ENCODE measurements around the gene DAO. TPM values are rescaled to one million over a fixed set of nuclear protein-coding genes. Genes with fewer than 3 reads are reported as not detected.
A peak's percentile ranks its signal among the peaks of the same experiment; 100 is the strongest.

The DAO gene
- total RNA-seq, 4 donors from 2014 or later = 2.5 TPM; not detected in 3

- Histone ChIP-seq H3K36me3 (peaks cover 0 to 23% of the 10 kb centered on the region in 2 donors), H3K4me1 (peaks cover 0 to 99% (median 19%) of the 10 kb centered on the region in 3 donors), H3K4me3 (no peak overlapping the region), H3K9me3 (no peaks in the 10 kb centered on the region), H3K27ac (peak overlapping the region in 3 of 4 donors; percentile 35 to 96 (median 58)), H3K27me3 (no peaks in the 10 kb centered on the region)
- ATAC-seq = peak; percentile 12
- TF ChIP-seq POLR2AphosphoS5 (IDR thresholded peaks at IDR 0.05) (no peak), POLR2A (IDR thresholded peaks at IDR 0.05) (no peak), CTCF (IDR thresholded peaks at IDR 0.05) (no peak), EP300 (IDR thresholded peaks at IDR 0.05) (no peak)
- WGBS, 2 donors (ENCODE audit: low coverage in 1 of 2) = 56% methylated on average over 4 to 8 of the region's 9 CpGs
Measured at GRCh38 chr12:108850854-108851573, 28.9 kb upstream of the DAO start.

- peaks cover 0 to 14% of the 10 kb centered on the region in 2 donors for H3K36me3 ChIP-seq
- H3K9me3 ChIP-seq = no peaks in the 10 kb centered on the region
- peak overlapping the region in 1 of 2 donors; percentile 8 for H3K4me3 ChIP-seq
- H3K27ac ChIP-seq = peak overlapping the region; percentile 14 to 98 (median 94)
- 36 to 70% methylated on average over 11 to 16 of the region's 16 CpGs for WGBS, 2 donors (ENCODE audit: low coverage in 1 of 2)
- no peak for ATAC-seq
- no peaks in the 10 kb centered on the region for H3K27me3 ChIP-seq
- TF ChIP-seq CTCF (IDR thresholded peaks at IDR 0.05) = no peak
- no peak for TF ChIP-seq EP300 (IDR thresholded peaks at IDR 0.05)
- TF ChIP-seq POLR2AphosphoS5 (IDR thresholded peaks at IDR 0.05) = peak; percentile 38
- no peak for TF ChIP-seq POLR2A (IDR thresholded peaks at IDR 0.05)
- H3K4me1 ChIP-seq = peaks cover 0 to 91% (median 21%) of the 10 kb centered on the region in 3 donors
Measured at GRCh38 chr12:108852674-108853309, 27.1 kb upstream of the DAO start.

DNA sequence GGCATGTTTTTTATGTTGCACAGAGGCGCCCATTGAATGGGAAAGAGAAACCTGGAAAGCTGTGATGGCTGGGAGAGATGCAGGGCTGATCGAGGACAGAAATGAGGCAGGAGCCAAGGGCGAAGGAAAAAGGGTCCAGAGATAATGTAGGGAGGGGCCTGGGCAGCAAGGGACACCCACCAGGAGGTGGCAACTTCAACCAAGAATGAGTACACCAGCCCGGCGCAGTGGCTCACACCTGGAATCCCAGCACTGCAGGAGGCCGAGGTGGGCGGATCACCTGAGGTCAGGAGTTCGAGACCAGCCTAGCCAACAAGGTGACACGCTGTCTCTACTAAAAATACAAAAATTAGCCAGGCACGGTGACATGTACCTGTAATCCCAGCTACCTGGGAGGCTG is 26.5 kb upstream of the DAO start:
- Histone ChIP-seq H3K27ac (peak overlapping the region; percentile 60 to 98 (median 94)), H3K4me3 (no peak overlapping the region), H3K36me3 (peaks cover 0 to 8% of the 10 kb centered on the region in 2 donors), H3K27me3 (no peaks in the 10 kb centered on the region), H3K9me3 (no peaks in the 10 kb centered on the region), H3K4me1 (peaks cover 0 to 92% (median 24%) of the 10 kb centered on the region in 3 donors)
- 54 to 82% methylated on average over 5 to 7 of the region's 10 CpGs for WGBS, 2 donors (ENCODE audit: low coverage in 1 of 2)
- no peak for TF ChIP-seq POLR2AphosphoS5 (IDR thresholded peaks at IDR 0.05)
- TF ChIP-seq CTCF (IDR thresholded peaks at IDR 0.05) = no peak
- no peak for TF ChIP-seq POLR2A (IDR thresholded peaks at IDR 0.05)
- no peak for TF ChIP-seq EP300 (IDR thresholded peaks at IDR 0.05)
- ATAC-seq = no peak

DNA sequence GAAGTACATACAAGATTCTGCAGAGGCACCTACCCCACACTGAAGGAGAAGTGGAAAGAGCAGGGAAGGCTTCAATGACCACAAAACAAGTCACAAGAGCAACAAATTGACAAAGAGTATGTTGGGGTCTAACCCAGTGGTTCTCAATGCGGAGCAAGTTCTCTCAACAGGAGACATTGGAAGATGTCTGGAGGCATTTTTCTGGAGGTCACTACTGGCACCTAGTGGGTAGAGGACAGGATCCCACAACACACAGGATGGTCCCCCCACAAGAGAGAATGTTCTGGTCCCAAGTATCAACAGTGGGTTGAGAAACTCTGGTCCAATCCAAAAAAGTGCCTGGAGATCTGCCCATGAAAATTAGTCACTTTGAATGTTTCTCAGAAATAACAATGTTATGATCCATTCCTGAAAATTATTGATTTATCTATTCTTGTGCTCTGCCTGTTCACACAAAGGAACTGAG is 25.9 kb upstream of the DAO start:
- no peaks in the 10 kb centered on the region for H3K9me3 ChIP-seq
- peak overlapping the region; percentile 60 to 98 (median 94) for H3K27ac ChIP-seq
- 17 to 42% methylated on average over 1 of the region's 1 CpG for WGBS, 2 donors (ENCODE audit: low coverage in 1 of 2)
- peaks cover 0 to 2% of the 10 kb centered on the region in 2 donors for H3K36me3 ChIP-seq
- ATAC-seq = peak; percentile 59
- peaks cover 0 to 92% (median 29%) of the 10 kb centered on the region in 3 donors for H3K4me1 ChIP-seq
- H3K27me3 ChIP-seq = no peaks in the 10 kb centered on the region
- no peak overlapping the region for H3K4me3 ChIP-seq
- TF ChIP-seq POLR2A (IDR thresholded peaks at IDR 0.05) = no peak
- peak; percentile 63 for TF ChIP-seq POLR2AphosphoS5 (IDR thresholded peaks at IDR 0.05)
- TF ChIP-seq EP300 (IDR thresholded peaks at IDR 0.05) = no peak
- TF ChIP-seq CTCF (IDR thresholded peaks at IDR 0.05) = peak in 3 of 4 experiments; percentile 51 to 68 (median 63)
